K562 (cell line): Measurements from ENCODE around the gene SIRT7. TPM values are rescaled to one million over a fixed set of nuclear protein-coding genes. Genes with fewer than 3 reads are reported as not detected.

Experiments
- CAMTA2 ChIP-seq: fragments of 250-450 bp; sonication (Bioruptor Pico); conservative IDR thresholded peaks from 2 replicates; pipeline ENCODE4 v1.5.1; 2022
- CHD4 ChIP-seq: fragments of 200-600 bp; sonication (generic); IDR thresholded peaks from 3 replicates; pipeline ENCODE4 v1.6.1; 2012; ENCODE audit warnings: low read depth, mild to moderate bottlenecking, mixed read lengths, low read length, inconsistent platforms; ENCODE audit not compliant: insufficient read depth, insufficient replicate concordance, poor library complexity, severe bottlenecking
- DDX20 ChIP-seq: fragments of 450-650 bp; IDR thresholded peaks from 2 replicates; pipeline ENCODE4 v1.6.1; 2016; ENCODE audit warnings: missing genetic modification characterization, low read depth, mild to moderate bottlenecking, missing compliant biosample characterization, moderate library complexity
- GATAD2A ChIP-seq: fragments of 450-650 bp; IDR thresholded peaks from 2 replicates; pipeline ENCODE4 v1.6.1; 2017
- HIVEP1 ChIP-seq: fragments of 250-450 bp; sonication (Bioruptor Pico); IDR thresholded peaks from 2 replicates; pipeline ENCODE4 v1.4.0; 2020; ENCODE audit warnings: mild to moderate bottlenecking
- HMBOX1 ChIP-seq: sonication (generic); IDR thresholded peaks from 2 replicates; pipeline ENCODE4 v1.6.1; 2016
- HNRNPH1 ChIP-seq: fragments of 200-400 bp; formaldehyde crosslinking; optimal IDR thresholded peaks from 2 replicates; pipeline ENCODE3; 2017; ENCODE audit warnings: low read depth, mild to moderate bottlenecking, low read length, moderate library complexity
- HNRNPL ChIP-seq: fragments of 200-400 bp; formaldehyde crosslinking; IDR thresholded peaks from 2 replicates; pipeline ENCODE4 v1.6.1; 2017; ENCODE audit warnings: low read depth, mild to moderate bottlenecking, low read length
- HSF4 ChIP-seq: fragments of 250-450 bp; sonication (Bioruptor Pico); IDR thresholded peaks from 2 replicates; pipeline ENCODE4 v2.1.2; 2022; ENCODE audit warnings: mild to moderate bottlenecking, moderate library complexity, borderline replicate concordance
- IFI16 ChIP-seq: fragments of 250-450 bp; sonication (Bioruptor Pico); IDR thresholded peaks from 2 replicates; pipeline ENCODE4 v2.1.2; 2022; ENCODE audit warnings: mild to moderate bottlenecking, inconsistent platforms
- KAT8 ChIP-seq: fragments of 450-650 bp; IDR thresholded peaks from 2 replicates; pipeline ENCODE4 v1.6.1; 2016; ENCODE audit warnings: low read depth, mild to moderate bottlenecking
- MXD1 ChIP-seq: fragments of 250-450 bp; sonication (Bioruptor Pico); IDR thresholded peaks from 2 replicates; pipeline ENCODE4 v1.8.0; 2021; ENCODE audit warnings: borderline replicate concordance, mild to moderate bottlenecking, moderate library complexity; ENCODE audit not compliant: poor library complexity, severe bottlenecking
- NR2C2 ChIP-seq, 2 experiments: fragments of 200-800 bp in 1 of 2; sonication (Bioruptor generic) in 1 of 2; sonication (generic) in 1 of 2; formaldehyde crosslinking in 1 of 2; IDR thresholded peaks; 2 replicates each; pipeline versions ENCODE4 v1.6.1 to v1.8.0; 2016 to 2022; ENCODE audit warnings: mild to moderate bottlenecking in 1 of 2, missing compliant biosample characterization in 1 of 2, missing genetic modification characterization in 1 of 2, missing genetic modification reagents in 1 of 2
- SMAD1 ChIP-seq: fragments of 150-350 bp; IDR thresholded peaks from 2 replicates; pipeline ENCODE4 v1.6.1; 2014; ENCODE audit warnings: low read length, low read depth; ENCODE audit not compliant: partially characterized antibody
- TEAD2 ChIP-seq: fragments of 450-650 bp; IDR thresholded peaks from 2 replicates; pipeline ENCODE4 v1.6.1; 2016; ENCODE audit warnings: missing genetic modification characterization, control low read depth, missing compliant biosample characterization
- ZBTB43 ChIP-seq: sonication (generic); formaldehyde crosslinking; IDR thresholded peaks from 2 replicates; pipeline ENCODE4 v1.8.0; 2023; ENCODE audit warnings: mild to moderate bottlenecking, missing genetic modification reagents
- ZNF174 ChIP-seq: fragments of 250-450 bp; sonication (Bioruptor Pico); IDR thresholded peaks from 2 replicates; pipeline ENCODE4 v1.4.0; 2020; ENCODE audit warnings: mild to moderate bottlenecking
- ZNF23 ChIP-seq: fragments of 250-450 bp; sonication (Bioruptor Pico); IDR thresholded peaks from 2 replicates; pipeline ENCODE4 v1.4.0; 2020; ENCODE audit warnings: mild to moderate bottlenecking
- ZNF282 ChIP-seq: sonication (generic); formaldehyde crosslinking; IDR thresholded peaks from 2 replicates; pipeline ENCODE4 v1.8.1; 2023; ENCODE audit warnings: missing genetic modification reagents
- ZNF384 ChIP-seq: IDR thresholded peaks from 2 replicates; pipeline ENCODE4 v1.6.1; 2012; ENCODE audit warnings: low read depth, low read length, improper control_type of control experiment
- ZNF436 ChIP-seq: fragments of 250-450, 450-650 bp; sonication (Bioruptor Pico); formaldehyde crosslinking; IDR thresholded peaks from 2 replicates; pipeline ENCODE4 v1.7.0; 2020; ENCODE audit warnings: mild to moderate bottlenecking
- ZNF507 ChIP-seq: conservative IDR thresholded peaks from 2 replicates; pipeline ENCODE4 v1.6.1; 2017; ENCODE audit warnings: missing genetic modification characterization, missing compliant biosample characterization
- ZNF766 ChIP-seq: fragments of 200-800 bp; sonication (Bioruptor generic); conservative IDR thresholded peaks from 2 replicates; pipeline ENCODE4 v1.6.1; 2016; ENCODE audit warnings: missing genetic modification characterization, missing compliant biosample characterization
- polyA plus RNA-seq, 8 experiments: library from polyadenylated mRNA; depleted of rRNA in 4 of 8; stranded (reverse) in 5 of 8; unstranded in 3 of 8; fragments of >200 nt; fragmentation: Nextera tagmentation in 2 of 8; fragmentation: Illumina TruSeq in 1 of 8; extraction: Ambion mirVana in 2 of 8; extraction: Trizol in 1 of 8; gene quantifications; 2 replicates each; pipeline versions ENCODE4 v1.2.1 to v1.2.3, GENCODE V29; 2011 to 2014; ENCODE audit warnings: inconsistent platforms in 1 of 8, missing spikeins in 1 of 8
- total RNA-seq, 7 experiments: library from RNA; depleted of rRNA in 6 of 7; stranded (reverse); fragments of >200 nt in 6 of 7; fragmentation: Illumina TruSeq in 2 of 7; extraction: Trizol in 2 of 7; gene quantifications; 2 replicates each; pipeline versions ENCODE4 v1.2.1 to v1.2.3, GENCODE V29; 2011 to 2021; ENCODE audit warnings: low replicate concordance in 1 of 7

The SIRT7 gene
- total and polyA plus RNA-seq, 9 of the 15 experiments (the other 6 are each of a cell fraction or from before 2014, with no cell fraction given): 1.6 to 54.8 (median 20.3) TPM

DNA sequence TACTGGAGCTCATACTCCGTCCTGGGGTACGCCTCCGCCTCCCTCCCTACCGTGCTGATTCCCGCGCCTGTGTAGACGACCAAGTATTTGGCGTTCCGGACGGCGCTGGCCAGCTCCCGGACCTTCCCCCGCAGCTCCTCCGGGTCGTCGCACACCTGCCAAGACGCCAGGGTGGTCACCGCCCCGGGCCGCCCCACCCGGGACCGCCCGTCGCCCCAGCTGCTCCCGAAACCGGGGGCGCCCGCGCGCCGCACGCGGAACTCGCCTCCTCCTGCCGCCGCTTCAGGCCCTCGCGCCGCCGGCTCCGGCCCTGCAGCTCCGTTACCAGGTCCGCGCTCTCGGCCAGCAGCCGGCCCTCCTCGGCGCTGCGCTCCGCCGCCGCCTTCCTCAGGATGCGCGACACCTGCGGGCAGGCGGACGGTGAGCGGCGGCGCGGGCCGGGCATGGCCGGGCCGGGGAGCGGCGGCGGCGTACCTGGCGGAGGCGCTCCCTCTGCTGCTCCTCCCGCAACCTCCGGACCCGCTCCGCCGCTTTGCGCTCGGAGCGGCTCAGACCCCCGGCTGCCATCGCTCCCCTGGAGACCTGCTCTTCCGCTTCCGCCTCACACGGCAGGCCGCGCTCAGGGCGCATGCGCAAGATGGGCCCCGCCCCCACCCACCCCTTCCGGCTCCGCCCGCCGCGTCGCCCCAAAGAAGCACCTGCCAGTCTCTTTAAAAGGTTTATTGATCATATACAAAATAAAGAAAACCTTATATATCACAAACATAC is at the start of gene SIRT7 (continued):
- no peak for TF ChIP-seq ZBTB43 (CRISPR knock-in tag)
- TF ChIP-seq HNRNPL: no peak
- TF ChIP-seq HNRNPH1: no peak
- TF ChIP-seq ZNF174 (CRISPR knock-in tag): no peak
- TF ChIP-seq CHD4: no peak
- no peak for TF ChIP-seq TEAD2 (tag)
- no peak for TF ChIP-seq ZNF23 (CRISPR knock-in tag)
- no peak for TF ChIP-seq IFI16 (CRISPR knock-in tag)
- no peak for TF ChIP-seq CAMTA2 (CRISPR knock-in tag)
- no peak for TF ChIP-seq ZNF507
- peak; percentile 44 for TF ChIP-seq SMAD1
- no peak for TF ChIP-seq ZNF766 (CRISPR knock-in tag)
- no peak for TF ChIP-seq DDX20
- TF ChIP-seq HMBOX1: no peak
- TF ChIP-seq GATAD2A: no peak
- TF ChIP-seq ZNF384: no peak
- TF ChIP-seq ZNF282 (CRISPR knock-in tag): no peak
- no peak for TF ChIP-seq HIVEP1
- no peak for TF ChIP-seq NR2C2 (CRISPR knock-in tag; IDR thresholded peaks at IDR 0.05)
- no peak for TF ChIP-seq NR2C2 (tag; IDR thresholded peaks at IDR 0.05)
- TF ChIP-seq ZNF436: no peak
- peak; percentile 41; the same call in 1 of the 2 replicates for TF ChIP-seq HSF4 (CRISPR knock-in tag)
- TF ChIP-seq KAT8: no peak
- no peak for TF ChIP-seq MXD1 (CRISPR knock-in tag)
